ENCODE results near the gene WDR37.

Gene WDR37

GRCh38 chr10:1130995-1131790 is 75.0 kb downstream of the WDR37 start:
- DNase-seq = no peak

GRCh38 chr10:1132584-1132983 is 76.4 kb downstream of the WDR37 start:
- no peak for DNase-seq

GRCh38 chr10:1133495-1134045 is 77.4 kb downstream of the WDR37 start:
- DNase-seq = no peak

- DNase-seq = no peak
These were observed 78.0 kb downstream of the WDR37 start for GRCh38 chr10:1134156-1134555.

GRCh38 chr10:1136268-1136667 is 80.1 kb downstream of the WDR37 start:
- DNase-seq = no peak

GRCh38 chr10:1137499-1138163 is 81.4 kb downstream of the WDR37 start:
- DNase-seq = no peak

- DNase-seq = no peak
These were observed 82.3 kb downstream of the WDR37 start for GRCh38 chr10:1138529-1138928.

GRCh38 chr10:1141261-1141660 is 85.1 kb downstream of the WDR37 start:
- DNase-seq = no peak

GRCh38 chr10:1141701-1142100 is 85.5 kb downstream of the WDR37 start:
- DNase-seq = no peak

GRCh38 chr10:1142596-1142995 is 86.4 kb downstream of the WDR37 start:
- DNase-seq = no peak

GRCh38 chr10:1147810-1148209 is 91.6 kb downstream of the WDR37 start:
- no peak for DNase-seq

GRCh38 chr10:1148855-1149605 is 92.8 kb downstream of the WDR37 start:
- no peak for DNase-seq

- DNase-seq = no peak
These were observed 93.8 kb downstream of the WDR37 start for GRCh38 chr10:1149793-1150637.

GRCh38 chr10:1150638-1150955 is 94.4 kb downstream of the WDR37 start:
- no peak for DNase-seq

- no peak for DNase-seq
These were observed 95.2 kb downstream of the WDR37 start for GRCh38 chr10:1151076-1152033.

- DNase-seq = no peak
These were observed 96.4 kb downstream of the WDR37 start for GRCh38 chr10:1152386-1153250.

GRCh38 chr10:1153251-1153763 is 97.1 kb downstream of the WDR37 start:
- DNase-seq = no peak

- DNase-seq = no peak
These were observed 97.7 kb downstream of the WDR37 start for GRCh38 chr10:1153805-1154351.

GRCh38 chr10:1154531-1155295 is 98.5 kb downstream of the WDR37 start:
- DNase-seq = no peak

Measured in NCI-H82 (cell line).